Myocyte (in vitro differentiated cells): ENCODE measurements around the gene RBMS3. TPM values are rescaled to one million over a fixed set of nuclear protein-coding genes. Genes with fewer than 3 reads are reported as not detected.
"Not testable (repeated sequence)": the region's sequence is repeated elsewhere in the genome, so short reads cannot be mapped to it uniquely, and the experiment has no call there.

Source experiments
- DNase-seq: peaks from one replicate; pipeline ENCODE4 v3.0.0-alpha.2; 2012; ENCODE audit warnings: low read depth
- total RNA-seq: library from RNA; depleted of rRNA; stranded (reverse); fragments of >200 nt; gene quantifications from 2 replicates; pipeline ENCODE4 v1.2.3, GENCODE V29; 2014

RBMS3 gene
- total RNA-seq, 1 donor from 2014 or later = 30.6 TPM

DNA sequence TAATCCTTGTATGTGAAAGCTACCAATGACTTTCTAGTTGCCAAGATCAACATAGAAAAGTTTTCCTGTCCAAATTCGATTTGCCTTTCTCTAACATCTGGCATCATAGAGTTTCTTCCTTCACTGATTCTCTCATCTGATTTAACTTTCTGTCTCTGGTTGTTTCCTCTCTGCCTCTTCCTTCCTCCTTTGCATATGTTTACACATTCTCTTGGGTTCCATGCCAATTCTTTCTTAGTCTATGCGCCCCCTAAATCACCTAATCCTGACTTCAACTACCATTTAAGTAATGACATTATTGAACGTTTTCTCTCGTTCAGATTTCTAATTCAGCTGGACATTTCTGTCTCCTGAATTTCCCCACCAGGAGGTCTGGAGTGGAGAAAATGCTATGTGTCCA lies 763.6 kb downstream of the RBMS3 start:
- no peak for DNase-seq

GRCh38 chr3:30048431-30048830 lies 767.6 kb downstream of the RBMS3 start:
- DNase-seq = no peak

DNA sequence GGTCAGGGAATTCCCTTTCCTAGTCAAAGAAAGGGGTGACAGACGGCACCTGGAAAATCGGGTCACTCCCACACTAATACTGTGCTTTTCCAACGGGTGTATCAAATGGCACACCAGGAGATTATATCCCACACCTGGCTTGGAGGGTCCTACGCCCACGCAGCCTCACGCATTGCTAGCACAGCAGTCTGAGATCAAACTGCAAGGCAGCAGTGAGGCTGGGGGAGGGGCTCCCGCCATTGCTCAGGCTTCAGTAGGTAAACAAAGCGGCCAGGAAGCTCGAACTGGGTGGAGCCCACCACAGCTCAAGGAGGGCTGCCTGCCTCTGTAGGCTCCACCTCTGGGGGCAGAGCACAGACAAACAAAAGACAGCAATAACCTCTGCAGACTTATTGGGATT lies 769.2 kb downstream of the RBMS3 start:
- DNase-seq = not testable (repeated sequence)

GRCh38 chr3:30059240-30059639 lies 778.4 kb downstream of the RBMS3 start:
- no peak for DNase-seq
